Measurements from ENCODE around the gene TP53BP1.
"Not testable (repeated sequence)": the region's sequence is repeated elsewhere in the genome, so short reads cannot be mapped to it uniquely, and the experiment has no call there.

DNA sequence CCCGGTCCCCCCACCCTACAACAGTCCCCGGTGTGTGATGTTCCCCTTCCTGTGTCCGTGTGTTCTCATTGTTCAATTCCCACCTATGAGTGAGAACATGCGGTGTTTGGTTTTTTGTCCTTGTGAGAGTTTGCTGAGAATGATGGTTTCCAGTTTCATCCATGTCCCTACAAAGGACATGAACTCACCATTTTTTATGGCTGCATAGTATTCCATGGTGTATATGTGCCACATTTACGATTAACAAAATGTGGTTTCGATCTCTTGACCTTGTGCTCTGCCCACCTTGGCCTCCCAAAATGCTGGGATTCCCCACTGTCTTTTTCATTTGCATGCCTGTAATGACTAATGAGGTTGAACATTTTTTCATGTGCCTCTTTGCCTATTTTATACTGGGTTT lies 99.4 kb downstream of the TP53BP1 start:
- TF ChIP-seq POLR2A, EP300, POLR2AphosphoS5 (IDR thresholded peaks at IDR 0.05): not testable (repeated sequence)
- TF ChIP-seq, protein P1, sequence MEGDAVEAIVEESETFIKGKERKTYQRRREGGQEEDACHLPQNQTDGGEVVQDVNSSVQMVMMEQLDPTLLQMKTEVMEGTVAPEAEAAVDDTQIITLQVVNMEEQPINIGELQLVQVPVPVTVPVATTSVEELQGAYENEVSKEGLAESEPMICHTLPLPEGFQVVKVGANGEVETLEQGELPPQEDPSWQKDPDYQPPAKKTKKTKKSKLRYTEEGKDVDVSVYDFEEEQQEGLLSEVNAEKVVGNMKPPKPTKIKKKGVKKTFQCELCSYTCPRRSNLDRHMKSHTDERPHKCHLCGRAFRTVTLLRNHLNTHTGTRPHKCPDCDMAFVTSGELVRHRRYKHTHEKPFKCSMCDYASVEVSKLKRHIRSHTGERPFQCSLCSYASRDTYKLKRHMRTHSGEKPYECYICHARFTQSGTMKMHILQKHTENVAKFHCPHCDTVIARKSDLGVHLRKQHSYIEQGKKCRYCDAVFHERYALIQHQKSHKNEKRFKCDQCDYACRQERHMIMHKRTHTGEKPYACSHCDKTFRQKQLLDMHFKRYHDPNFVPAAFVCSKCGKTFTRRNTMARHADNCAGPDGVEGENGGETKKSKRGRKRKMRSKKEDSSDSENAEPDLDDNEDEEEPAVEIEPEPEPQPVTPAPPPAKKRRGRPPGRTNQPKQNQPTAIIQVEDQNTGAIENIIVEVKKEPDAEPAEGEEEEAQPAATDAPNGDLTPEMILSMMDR (IDR thresholded peaks at IDR 0.05) = not testable (repeated sequence)
